ENCODE data around the gene IRF8.

IRF8 gene

DNA sequence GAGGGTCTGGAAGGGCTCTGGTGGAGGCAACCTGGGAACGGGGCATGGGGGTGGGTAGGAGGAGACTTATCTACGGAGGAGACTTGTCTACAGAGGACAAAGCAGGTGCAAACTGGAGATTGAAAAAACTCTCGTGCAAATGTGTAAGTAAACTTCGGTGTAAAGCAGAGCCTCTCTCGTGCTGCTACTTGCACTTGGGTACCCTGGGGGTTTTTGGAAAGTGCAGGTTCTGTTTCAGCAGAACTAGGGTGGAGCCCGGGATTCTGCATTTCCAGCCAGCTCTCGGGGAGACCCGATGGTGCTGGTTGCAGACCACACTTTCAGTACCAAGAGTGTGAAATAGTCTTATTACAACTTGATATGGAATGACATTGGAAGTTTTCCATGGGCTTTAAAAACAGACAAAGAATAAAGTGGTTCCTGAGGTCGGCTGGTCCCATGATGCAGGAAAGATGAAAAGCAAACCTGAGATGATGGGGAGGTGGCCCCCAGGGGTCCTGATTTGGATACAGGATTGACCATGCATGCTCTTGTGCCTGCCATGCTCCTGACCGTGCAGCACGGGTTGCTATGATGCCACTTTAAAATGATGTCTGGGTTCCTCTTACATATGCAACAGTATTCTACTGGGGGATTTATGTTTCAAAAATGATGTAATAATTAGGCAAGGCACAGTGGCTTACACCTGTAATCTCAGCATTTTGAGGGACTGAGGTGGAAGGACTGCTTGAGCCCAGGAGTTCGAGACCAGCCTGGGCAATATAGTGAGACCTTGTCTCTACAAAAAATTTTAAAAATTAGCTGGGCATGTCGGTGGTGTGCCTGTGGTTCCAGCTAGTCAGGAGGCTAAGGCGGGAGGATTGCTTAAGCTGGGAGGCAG lies 69.3 kb downstream of the IRF8 start:
- TF ChIP-seq TAF1 (IDR thresholded peaks at IDR 0.05; ENCODE audit: borderline replicate concordance, insufficient read depth, low read length) (no peak), SIN3A (IDR thresholded peaks at IDR 0.05; ENCODE audit: borderline replicate concordance, insufficient read depth, low read length) (no peak), POLR2AphosphoS5 (IDR thresholded peaks at IDR 0.05; ENCODE audit: low read depth, low read length) (no peak), FOXP2 (optimal IDR thresholded peaks at IDR 0.05; ENCODE audit: borderline replicate concordance, extremely low read depth, extremely low read length, insufficient read depth) (no peak)
- TF ChIP-seq, protein P1, sequence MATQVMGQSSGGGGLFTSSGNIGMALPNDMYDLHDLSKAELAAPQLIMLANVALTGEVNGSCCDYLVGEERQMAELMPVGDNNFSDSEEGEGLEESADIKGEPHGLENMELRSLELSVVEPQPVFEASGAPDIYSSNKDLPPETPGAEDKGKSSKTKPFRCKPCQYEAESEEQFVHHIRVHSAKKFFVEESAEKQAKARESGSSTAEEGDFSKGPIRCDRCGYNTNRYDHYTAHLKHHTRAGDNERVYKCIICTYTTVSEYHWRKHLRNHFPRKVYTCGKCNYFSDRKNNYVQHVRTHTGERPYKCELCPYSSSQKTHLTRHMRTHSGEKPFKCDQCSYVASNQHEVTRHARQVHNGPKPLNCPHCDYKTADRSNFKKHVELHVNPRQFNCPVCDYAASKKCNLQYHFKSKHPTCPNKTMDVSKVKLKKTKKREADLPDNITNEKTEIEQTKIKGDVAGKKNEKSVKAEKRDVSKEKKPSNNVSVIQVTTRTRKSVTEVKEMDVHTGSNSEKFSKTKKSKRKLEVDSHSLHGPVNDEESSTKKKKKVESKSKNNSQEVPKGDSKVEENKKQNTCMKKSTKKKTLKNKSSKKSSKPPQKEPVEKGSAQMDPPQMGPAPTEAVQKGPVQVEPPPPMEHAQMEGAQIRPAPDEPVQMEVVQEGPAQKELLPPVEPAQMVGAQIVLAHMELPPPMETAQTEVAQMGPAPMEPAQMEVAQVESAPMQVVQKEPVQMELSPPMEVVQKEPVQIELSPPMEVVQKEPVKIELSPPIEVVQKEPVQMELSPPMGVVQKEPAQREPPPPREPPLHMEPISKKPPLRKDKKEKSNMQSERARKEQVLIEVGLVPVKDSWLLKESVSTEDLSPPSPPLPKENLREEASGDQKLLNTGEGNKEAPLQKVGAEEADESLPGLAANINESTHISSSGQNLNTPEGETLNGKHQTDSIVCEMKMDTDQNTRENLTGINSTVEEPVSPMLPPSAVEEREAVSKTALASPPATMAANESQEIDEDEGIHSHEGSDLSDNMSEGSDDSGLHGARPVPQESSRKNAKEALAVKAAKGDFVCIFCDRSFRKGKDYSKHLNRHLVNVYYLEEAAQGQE (IDR thresholded peaks at IDR 0.05; ENCODE audit: insufficient read depth in 1 of 2, low read depth in 2 of 2, low read length in 2 of 2): no peak

DNA sequence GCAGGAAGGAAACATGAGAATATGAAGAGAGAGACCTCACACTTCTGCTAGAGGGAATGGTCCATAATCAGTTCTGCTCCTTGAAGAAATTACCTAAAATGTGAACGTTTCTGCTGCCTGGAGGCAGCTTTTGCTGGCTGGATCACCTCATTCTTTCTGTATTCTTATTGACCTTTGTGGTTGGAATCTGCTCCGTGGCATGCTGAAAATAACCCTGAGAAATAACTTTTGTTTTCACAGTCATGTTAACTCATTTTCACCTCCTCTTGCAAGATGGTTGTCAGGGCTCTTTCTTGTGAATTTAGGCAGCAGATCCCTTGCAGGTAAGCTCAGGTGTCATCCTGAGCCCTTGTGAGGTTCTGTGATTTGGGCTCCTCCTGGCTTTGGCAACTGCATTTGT lies 70.2 kb downstream of the IRF8 start:
- TF ChIP-seq POLR2AphosphoS5 (IDR thresholded peaks at IDR 0.05; ENCODE audit: low read depth, low read length) (no peak), FOXP2 (optimal IDR thresholded peaks at IDR 0.05; ENCODE audit: borderline replicate concordance, extremely low read depth, extremely low read length, insufficient read depth) (no peak)

DNA sequence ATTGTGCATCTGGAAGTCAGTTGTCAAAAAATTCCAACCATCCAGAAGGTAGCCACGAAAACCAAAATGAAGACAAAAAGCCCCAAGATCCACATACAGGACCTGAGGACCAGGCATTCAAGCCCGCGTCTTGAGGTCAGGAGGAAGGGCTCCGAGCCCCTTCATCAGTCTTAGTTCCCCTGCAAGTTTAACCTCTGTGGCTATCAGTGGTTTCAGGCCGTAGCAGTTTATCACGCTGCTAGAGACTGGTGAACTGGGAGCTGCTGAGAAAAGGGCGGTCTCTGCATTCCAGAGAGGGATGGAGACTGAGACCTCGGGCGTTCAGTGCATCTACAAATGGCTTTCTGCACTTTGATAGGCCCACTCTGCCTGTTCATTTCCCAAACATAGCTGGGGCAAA lies 70.6 kb downstream of the IRF8 start:
- TF ChIP-seq, protein P1 (IDR thresholded peaks at IDR 0.05; ENCODE audit: insufficient read depth in 1 of 2, low read depth in 2 of 2, low read length in 2 of 2): no peak
- TF ChIP-seq FOXP2 (optimal IDR thresholded peaks at IDR 0.05; ENCODE audit: borderline replicate concordance, extremely low read depth, extremely low read length, insufficient read depth) (no peak), SIN3A (IDR thresholded peaks at IDR 0.05; ENCODE audit: borderline replicate concordance, insufficient read depth, low read length) (no peak), POLR2AphosphoS5 (IDR thresholded peaks at IDR 0.05; ENCODE audit: low read depth, low read length) (no peak), TAF1 (IDR thresholded peaks at IDR 0.05; ENCODE audit: borderline replicate concordance, insufficient read depth, low read length) (no peak)

DNA sequence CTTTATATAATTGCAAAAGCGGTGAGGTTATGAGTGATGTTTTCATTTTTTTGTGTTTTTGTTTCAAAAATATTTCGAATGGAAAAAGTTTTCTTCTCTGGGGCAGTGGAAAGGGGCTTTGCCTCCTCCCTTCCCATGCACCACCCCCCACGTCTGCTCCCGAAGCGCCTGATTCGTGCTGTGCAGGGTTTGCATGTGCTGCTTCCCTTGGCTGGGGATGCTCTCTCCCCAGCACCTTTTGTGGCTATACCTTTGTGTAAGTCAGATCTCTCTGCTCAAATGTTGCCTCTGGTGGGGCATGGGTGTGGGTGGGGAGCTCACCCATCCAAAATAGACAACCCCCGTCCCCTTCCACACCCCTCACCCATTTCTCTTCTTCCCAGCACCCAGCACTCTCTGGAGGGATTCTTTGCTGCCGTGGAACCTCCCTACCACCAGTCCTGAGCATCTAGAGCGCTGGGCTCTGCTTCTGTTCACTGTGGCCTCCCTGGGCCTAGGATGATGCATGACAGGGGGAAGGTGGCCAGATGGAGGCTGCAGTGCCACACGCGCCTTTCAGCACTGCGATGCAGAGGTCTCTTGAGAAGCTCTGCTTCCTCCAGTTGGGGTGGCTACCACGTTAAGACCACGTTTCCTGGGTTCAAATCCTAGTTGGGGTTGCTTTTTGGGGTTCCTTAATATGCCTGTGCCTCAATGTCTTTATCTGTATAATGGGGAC lies 71.2 kb downstream of the IRF8 start:
- TF ChIP-seq, protein P1 (IDR thresholded peaks at IDR 0.05; ENCODE audit: insufficient read depth in 1 of 2, low read depth in 2 of 2, low read length in 2 of 2): no peak
- TF ChIP-seq TAF1 (IDR thresholded peaks at IDR 0.05; ENCODE audit: borderline replicate concordance, insufficient read depth, low read length) (no peak), SIN3A (IDR thresholded peaks at IDR 0.05; ENCODE audit: borderline replicate concordance, insufficient read depth, low read length) (no peak), FOXP2 (optimal IDR thresholded peaks at IDR 0.05; ENCODE audit: borderline replicate concordance, extremely low read depth, extremely low read length, insufficient read depth) (no peak), POLR2AphosphoS5 (IDR thresholded peaks at IDR 0.05; ENCODE audit: low read depth, low read length) (no peak)

DNA sequence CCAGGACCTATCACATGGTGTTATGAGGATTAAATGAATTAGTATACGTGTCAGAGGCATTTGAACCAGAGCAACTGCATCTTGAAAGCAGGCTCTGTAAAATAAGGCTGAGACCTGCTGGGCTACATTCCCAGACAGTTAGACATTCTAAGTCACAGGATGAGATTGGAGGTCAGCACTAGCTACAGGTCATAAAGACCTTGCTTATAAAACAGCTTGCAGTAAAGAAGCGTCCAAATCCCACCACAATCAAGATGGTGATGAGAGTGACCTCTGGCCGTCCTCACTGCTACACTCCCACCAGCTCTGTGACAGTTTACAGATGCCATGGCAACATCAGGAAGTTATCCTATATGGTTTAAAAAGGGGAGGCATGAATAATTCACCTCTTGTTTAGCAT lies 71.8 kb downstream of the IRF8 start:
- TF ChIP-seq, protein P1 (IDR thresholded peaks at IDR 0.05; ENCODE audit: insufficient read depth in 1 of 2, low read depth in 2 of 2, low read length in 2 of 2): no peak
- TF ChIP-seq POLR2AphosphoS5 (IDR thresholded peaks at IDR 0.05; ENCODE audit: low read depth, low read length) (no peak), FOXP2 (optimal IDR thresholded peaks at IDR 0.05; ENCODE audit: borderline replicate concordance, extremely low read depth, extremely low read length, insufficient read depth) (no peak), SIN3A (IDR thresholded peaks at IDR 0.05; ENCODE audit: borderline replicate concordance, insufficient read depth, low read length) (no peak), TAF1 (IDR thresholded peaks at IDR 0.05; ENCODE audit: borderline replicate concordance, insufficient read depth, low read length) (no peak)
